H9 (cell line): ENCODE measurements around the gene DCC. TPM values are rescaled to one million over a fixed set of nuclear protein-coding genes. Genes with fewer than 3 reads are reported as not detected.

ENCODE experiments used
- DNase-seq: peaks from one replicate; pipeline ENCODE4 v3.0.0-alpha.2; 2017
- H2AFZ ChIP-seq: one replicate; pipeline ENCODE4 v1.6.1; 2013; ENCODE audit warnings: mild to moderate bottlenecking, low read length, control low read depth, moderate library complexity
- H2AK5ac ChIP-seq: 2 replicates; pipeline ENCODE4 v1.6.1; 2013; ENCODE audit warnings: low read length, control low read depth, mixed read lengths; ENCODE audit not compliant: insufficient read length
- H2BK120ac ChIP-seq: one replicate; pipeline ENCODE4 v1.6.1; 2013; ENCODE audit warnings: low read depth, mild to moderate bottlenecking, low read length, control low read depth, inconsistent platforms; ENCODE audit not compliant: poor library complexity, severe bottlenecking
- H2BK12ac ChIP-seq: 2 replicates; pipeline ENCODE4 v1.6.1; 2013; ENCODE audit warnings: low read length, control low read depth, mixed read lengths, low read depth; ENCODE audit not compliant: insufficient read length
- H2BK15ac ChIP-seq: 2 replicates; pipeline ENCODE4 v1.6.1; 2013; ENCODE audit warnings: low read depth, low read length, control low read depth
- H2BK20ac ChIP-seq: one replicate; pipeline ENCODE4 v1.6.1; 2013; ENCODE audit warnings: low read depth, mild to moderate bottlenecking, low read length, control low read depth, inconsistent platforms; ENCODE audit not compliant: poor library complexity, severe bottlenecking
- H2BK5ac ChIP-seq: 2 replicates; pipeline ENCODE4 v1.6.1; 2013; ENCODE audit warnings: low read length, control low read depth, mixed read lengths; ENCODE audit not compliant: insufficient read length
- H3K14ac ChIP-seq: 2 replicates; pipeline ENCODE4 v1.6.1; 2013; ENCODE audit warnings: low read length, control low read depth; ENCODE audit not compliant: insufficient read depth
- H3K18ac ChIP-seq: 2 replicates; pipeline ENCODE4 v1.6.1; 2013; ENCODE audit warnings: low read depth, mild to moderate bottlenecking, mixed read lengths, low read length, control low read depth; ENCODE audit not compliant: insufficient read length
- H3K23ac ChIP-seq: 2 replicates; pipeline ENCODE4 v1.6.1; 2013; ENCODE audit warnings: low read length, control low read depth, mixed read lengths, low read depth; ENCODE audit not compliant: insufficient read length
- H3K23me2 ChIP-seq: 2 replicates; pipeline ENCODE4 v1.6.1; 2013; ENCODE audit warnings: low read depth, mild to moderate bottlenecking, mixed read lengths, low read length, control low read depth; ENCODE audit not compliant: insufficient read length, poor library complexity, severe bottlenecking
- H3K27ac ChIP-seq: 2 replicates; pipeline ENCODE4 v1.5.1; 2013; ENCODE audit warnings: low read length, control low read depth, mixed read lengths, low read depth; ENCODE audit not compliant: insufficient read length
- H3K27me3 ChIP-seq: 2 replicates; pipeline ENCODE4 v1.6.1; 2013; ENCODE audit warnings: low read length, control low read depth, inconsistent platforms; ENCODE audit not compliant: insufficient read depth
- H3K4ac ChIP-seq: 2 replicates; pipeline ENCODE4 v1.6.1; 2013; ENCODE audit warnings: low read depth, mild to moderate bottlenecking, control low read depth, inconsistent platforms, low read length, moderate library complexity
- H3K4me1 ChIP-seq: 2 replicates; pipeline ENCODE4 v1.6.1; 2013; ENCODE audit warnings: low read length, control low read depth, inconsistent platforms; ENCODE audit not compliant: insufficient read depth
- H3K4me2 ChIP-seq: 2 replicates; pipeline ENCODE4 v1.6.1; 2013; ENCODE audit warnings: low read length, control low read depth, mixed read lengths; ENCODE audit not compliant: insufficient read length, insufficient read depth
- H3K56ac ChIP-seq: 2 replicates; pipeline ENCODE4 v1.6.1; 2013; ENCODE audit warnings: low read depth, mild to moderate bottlenecking, mixed read lengths, low read length, control low read depth; ENCODE audit not compliant: insufficient read length
- H3K79me1 ChIP-seq: 2 replicates; pipeline ENCODE4 v1.6.1; 2013; ENCODE audit warnings: low read depth, mild to moderate bottlenecking, moderate library complexity, low read length, control low read depth, inconsistent platforms; ENCODE audit not compliant: insufficient read depth, poor library complexity, severe bottlenecking
- H3K79me2 ChIP-seq: 2 replicates; pipeline ENCODE4 v1.6.1; 2013; ENCODE audit warnings: low read length, control low read depth, inconsistent platforms; ENCODE audit not compliant: insufficient read depth
- H3K9ac ChIP-seq: 2 replicates; pipeline ENCODE4 v1.6.1; 2013; ENCODE audit warnings: low read length, control low read depth, mixed read lengths; ENCODE audit not compliant: insufficient read length; ENCODE audit errors: extremely low read depth
- H3K9me3 ChIP-seq: one replicate; pipeline ENCODE4 v1.6.1; 2013; ENCODE audit warnings: low read depth, low read length, inconsistent platforms; ENCODE audit not compliant: control insufficient read depth
- H3T11ph ChIP-seq: one replicate; pipeline ENCODE4 v1.6.1; 2013; ENCODE audit warnings: mild to moderate bottlenecking, low read length, control low read depth, inconsistent platforms
- H4K20me1 ChIP-seq: one replicate; pipeline ENCODE4 v1.6.1; 2013; ENCODE audit not compliant: control insufficient read depth, insufficient read length, insufficient read depth
- H4K5ac ChIP-seq: 2 replicates; pipeline ENCODE4 v1.6.1; 2013; ENCODE audit warnings: low read depth, mild to moderate bottlenecking, mixed read lengths, low read length, control low read depth; ENCODE audit not compliant: insufficient read length
- H4K8ac ChIP-seq: replicated peaks from 2 replicates; pipeline ENCODE4 v1.6.1; 2013; ENCODE audit warnings: low read length, control low read depth, mixed read lengths, low read depth; ENCODE audit not compliant: insufficient read length
- H4K91ac ChIP-seq: 2 replicates; pipeline ENCODE4 v1.6.1; 2013; ENCODE audit warnings: low read depth, mild to moderate bottlenecking, moderate library complexity, mixed read lengths, low read length, control low read depth; ENCODE audit not compliant: insufficient read length
- H3K27ac Mint-ChIP-seq, 3 experiments: 2 replicates in 2 of 3; 3 replicates in 1 of 3; pipeline ENCODE4 v1.8.0; 2020 to 2021; ENCODE audit warnings: mixed read lengths in 3 of 3, mild to moderate bottlenecking in 1 of 3, moderate library complexity in 1 of 3
- H3K27me3 Mint-ChIP-seq: 2 replicates; pipeline ENCODE4 v1.8.0; 2021; ENCODE audit warnings: low read depth, mild to moderate bottlenecking, moderate library complexity, mixed read lengths
- H3K36me3 Mint-ChIP-seq, 3 experiments: 2 replicates in 2 of 3; 3 replicates in 1 of 3; pipeline ENCODE4 v1.8.0; 2020 to 2021; ENCODE audit warnings: low read depth in 3 of 3, mixed read lengths in 3 of 3; ENCODE audit not compliant: insufficient read depth in 1 of 3
- H3K4me1 Mint-ChIP-seq, 2 experiments: 2 replicates each; pipeline ENCODE4 v1.8.0; 2020; ENCODE audit warnings: mixed read lengths in 2 of 2
- H3K4me3 Mint-ChIP-seq, 2 experiments: 2 replicates in 1 of 2; 3 replicates in 1 of 2; pipeline ENCODE4 v1.8.0; 2020 to 2021; ENCODE audit warnings: mild to moderate bottlenecking in 2 of 2, mixed read lengths in 2 of 2, moderate library complexity in 1 of 2
- H3K9me3 Mint-ChIP-seq, 2 experiments: 2 replicates in 1 of 2; 3 replicates in 1 of 2; pipeline ENCODE4 v1.8.0; 2020; ENCODE audit warnings: mild to moderate bottlenecking in 2 of 2, mixed read lengths in 2 of 2, moderate library complexity in 1 of 2
- CTCF ChIP-seq: fragments of 200-600 bp; sonication (generic); conservative IDR thresholded peaks from 3 replicates; pipeline ENCODE4 v1.8.0; 2021; ENCODE audit warnings: antibody characterized with exemption, mild to moderate bottlenecking
- WGBS: extraction: QIAGEN DNeasy Blood & Tissue Kit; methylation state at CpG from one replicate; pipeline ENCODE4 v1.1.7; 2013; ENCODE audit warnings: missing lambda C conversion rate, low lambda C conversion rate, mixed read lengths; ENCODE audit not compliant: insufficient read length; ENCODE audit errors: extremely low coverage; 5-methylcytosine and 5-hydroxymethylcytosine counted together
- total RNA-seq: library from RNA; stranded (reverse); gene quantifications from 2 replicates; pipeline ENCODE4 v1.2.1, GENCODE V29; 2021

The DCC gene
- total RNA-seq, 1 experiment from 2014 or later, result 0.35 TPM

GRCh38 chr18:53426666-53427184, 1086.7 kb downstream of the DCC start:
- no peak overlapping the region for H2AK5ac ChIP-seq
- H3K4ac ChIP-seq, result no peak overlapping the region
- H3K4me1 Mint-ChIP-seq, result peaks cover 4 to 8% of the 10 kb centered on the region in 2 experiments
- no CpG with 5 or more reads among the region's 6 CpGs for WGBS
- H2BK5ac ChIP-seq, result no peak overlapping the region
- no peaks in the 10 kb centered on the region for H3K79me1 ChIP-seq
- no peak overlapping the region for H4K91ac ChIP-seq
- no peak overlapping the region for H4K5ac ChIP-seq
- H3K36me3 Mint-ChIP-seq, result no peaks in the 10 kb centered on the region
- no peak overlapping the region for H3K27ac ChIP-seq
- H3K23ac ChIP-seq, result no peak overlapping the region
- no peaks in the 10 kb centered on the region for H3K27me3 ChIP-seq
- H3K4me3 Mint-ChIP-seq, result no peak overlapping the region
- H3K9ac ChIP-seq, result no peak overlapping the region
- no peak overlapping the region for H3K56ac ChIP-seq
- no peak overlapping the region for H2BK20ac ChIP-seq
- H3K9me3 Mint-ChIP-seq, result no peaks in the 10 kb centered on the region; a peak in 1 of 5 replicates
- no peak overlapping the region for H2BK120ac ChIP-seq
- H3K14ac ChIP-seq, result no peak overlapping the region
- H3K4me2 ChIP-seq, result no peak overlapping the region
- no peak overlapping the region for H3K27ac Mint-ChIP-seq
- DNase-seq, result no peak
- no peak overlapping the region for H2BK15ac ChIP-seq
- no peak overlapping the region for H3T11ph ChIP-seq
- no peaks in the 10 kb centered on the region for H3K23me2 ChIP-seq
- H3K27me3 Mint-ChIP-seq, result no peaks in the 10 kb centered on the region
- H2BK12ac ChIP-seq, result no peak overlapping the region
- no peaks in the 10 kb centered on the region for H3K9me3 ChIP-seq
- no peaks in the 10 kb centered on the region for H3K79me2 ChIP-seq
- H4K8ac ChIP-seq, result no peak overlapping the region
- no peak overlapping the region for H3K18ac ChIP-seq
- H3K4me1 ChIP-seq, result no peaks in the 10 kb centered on the region
- TF ChIP-seq CTCF, result no peak
- H4K20me1 ChIP-seq, result no peaks in the 10 kb centered on the region
- no peak overlapping the region for H2AFZ ChIP-seq
